ENCODE results near the gene TMEM178B. TPM values are rescaled to one million over a fixed set of nuclear protein-coding genes. Genes with fewer than 3 reads are reported as not detected.

The TMEM178B gene
- total and polyA plus RNA-seq, 2 of the 13 experiments (the other 11 are each of a cell fraction or from before 2014, with no cell fraction given): 0.01 to 0.02 TPM

GRCh38 chr7:141304291-141304690, 230.4 kb downstream of the TMEM178B start:
- no peaks in the 10 kb centered on the region for H3K79me2 ChIP-seq (ENCODE audit: insufficient read depth, low read length)
- FAIRE-seq (no peak), ATAC-seq (no peak), DNase-seq (ENCODE audit: low spot score) (no peak)
- no TSS peak for BruUV-seq (replicated peaks)
- intact Hi-C loops (cut with micrococcal nuclease; ENCODE audit: unreplicated experiment) (no loop called here), in situ Hi-C loops (cut with HindIII; ENCODE audit: extremely low pct_ligation_motif_present, low pct_unique_long_range_greater_than_20kb) (no loop called here)
- no peaks in the 10 kb centered on the region for H3K4me1 ChIP-seq (ENCODE audit: insufficient read depth, low read length)
- H3K27me3 ChIP-seq (ENCODE audit: control insufficient read depth in 1 of 2, insufficient read depth in 2 of 2, low read length in 2 of 2): peaks cover 0 to 5% of the 10 kb centered on the region in 2 experiments; a peak in 2 of 5 replicates
- no peak overlapping the region for H3K9ac ChIP-seq (ENCODE audit: insufficient read depth, low read depth, low read length)
- no peak overlapping the region for H3K4me3 ChIP-seq (replicated peaks in 1 of 3; ENCODE audit: insufficient read depth in 1 of 3, low read depth in 2 of 3, low read length in 3 of 3)
- no peaks in the 10 kb centered on the region for H3K36me3 ChIP-seq (replicated peaks in 1 of 2; ENCODE audit: control insufficient read depth in 1 of 2, insufficient read depth in 2 of 2, low read length in 2 of 2)
- TF ChIP-seq PITX1 (CRISPR knock-in tag; IDR thresholded peaks at IDR 0.05) (no peak), SSRP1 (CRISPR knock-in tag; IDR thresholded peaks at IDR 0.05) (no peak), ZFP82 (CRISPR knock-in tag; IDR thresholded peaks at IDR 0.05; ENCODE audit: borderline replicate concordance) (no peak)
- WGBS (ENCODE audit: low lambda C conversion rate): 0% methylated on average over 2 of the region's 2 CpGs
- H2AFZ ChIP-seq (ENCODE audit: low read length): no peak overlapping the region
- POLR2A ChIA-PET: no interaction called here
- H3K9me3 ChIP-seq (ENCODE audit: low read length): no peaks in the 10 kb centered on the region
- no peak overlapping the region for H3K4me2 ChIP-seq (ENCODE audit: low read depth, low read length)
- no peak overlapping the region for H3K27ac ChIP-seq (ENCODE audit: extremely low read length, insufficient read depth, low read length)
- CTCF ChIA-PET (ENCODE audit: low intra/inter-chr PET ratio, low total read pairs): no interaction called here
- no peaks in the 10 kb centered on the region for H4K20me1 ChIP-seq (ENCODE audit: insufficient read depth, low read length)

- Histone ChIP-seq H3K79me2 (ENCODE audit: insufficient read depth, low read length) (no peaks in the 10 kb centered on the region), H3K4me2 (ENCODE audit: low read depth, low read length) (no peak overlapping the region), H3K4me3 (replicated peaks in 1 of 3; ENCODE audit: insufficient read depth in 1 of 3, low read depth in 2 of 3, low read length in 3 of 3) (no peak overlapping the region), H2AFZ (ENCODE audit: low read length) (no peak overlapping the region), H3K27me3 (ENCODE audit: control insufficient read depth in 1 of 2, insufficient read depth in 2 of 2, low read length in 2 of 2) (peaks cover 0 to 5% of the 10 kb centered on the region in 2 experiments; a peak in 2 of 5 replicates), H3K9ac (ENCODE audit: insufficient read depth, low read depth, low read length) (no peak overlapping the region), H3K27ac (ENCODE audit: extremely low read length, insufficient read depth, low read length) (no peak overlapping the region), H3K9me3 (ENCODE audit: low read length) (no peaks in the 10 kb centered on the region), H3K4me1 (ENCODE audit: insufficient read depth, low read length) (no peaks in the 10 kb centered on the region), H4K20me1 (ENCODE audit: insufficient read depth, low read length) (no peaks in the 10 kb centered on the region), H3K36me3 (replicated peaks in 1 of 2; ENCODE audit: control insufficient read depth in 1 of 2, insufficient read depth in 2 of 2, low read length in 2 of 2) (no peaks in the 10 kb centered on the region)
- in situ Hi-C loops (cut with HindIII; ENCODE audit: extremely low pct_ligation_motif_present, low pct_unique_long_range_greater_than_20kb): no loop called here
- FAIRE-seq: no peak
- no TSS peak for BruUV-seq (replicated peaks)
- CTCF ChIA-PET (ENCODE audit: low intra/inter-chr PET ratio, low total read pairs): no interaction called here
- 16% methylated on average over 4 of the region's 4 CpGs for WGBS (ENCODE audit: low lambda C conversion rate)
- TF ChIP-seq MLX (CRISPR knock-in tag; IDR thresholded peaks at IDR 0.05) (no peak), ATF7 (IDR thresholded peaks at IDR 0.05) (no peak), ATF7 (CRISPR knock-in tag; IDR thresholded peaks at IDR 0.05) (no peak)
- no peak for DNase-seq (ENCODE audit: low spot score)
- intact Hi-C loops (cut with micrococcal nuclease; ENCODE audit: unreplicated experiment): no loop called here
- POLR2A ChIA-PET: no interaction called here
- no peak for ATAC-seq
These were observed 232.2 kb downstream of the TMEM178B start for GRCh38 chr7:141306081-141306480.

All from HepG2 (cell line).